ENCODE measurements around the gene PKP3.
A peak's percentile ranks its signal among the peaks of the same experiment; 100 is the strongest.

PKP3 gene

GRCh38 chr11:441418-442274 lies 47.6 kb downstream of the PKP3 start, which contains the start of gene ANO9:
Gene ANO9 (minus strand): TSS chr11:442011. CDS start chr11:441926, 85 bp downstream.
- Mint-ChIP-seq H3K27ac (peak within 1 kb of the TSS; percentile 26), H3K4me1 (ENCODE audit: low read depth) (peaks cover 34% of the 10 kb centered on the region), H3K9me3 (no peaks in the 10 kb centered on the region), H3K4me3 (peak within 1 kb of the TSS; percentile 76), H3K27me3 (no peaks in the 10 kb centered on the region), H3K36me3 (ENCODE audit: low read depth) (no peaks in the 10 kb centered on the region)
- DNase-seq = peak; percentile 77

GRCh38 chr11:442611-443081 lies 48.6 kb downstream of the PKP3 start:
- no peaks in the 10 kb centered on the region for H3K27me3 Mint-ChIP-seq
- H3K9me3 Mint-ChIP-seq = no peaks in the 10 kb centered on the region
- H3K4me1 Mint-ChIP-seq (ENCODE audit: low read depth) = peaks cover 29% of the 10 kb centered on the region
- DNase-seq = no peak
- no peaks in the 10 kb centered on the region for H3K36me3 Mint-ChIP-seq (ENCODE audit: low read depth)
- no peak overlapping the region for H3K4me3 Mint-ChIP-seq
- no peak overlapping the region for H3K27ac Mint-ChIP-seq

- Mint-ChIP-seq H3K4me1 (ENCODE audit: low read depth) (peaks cover 29% of the 10 kb centered on the region), H3K27me3 (no peaks in the 10 kb centered on the region), H3K9me3 (no peaks in the 10 kb centered on the region), H3K4me3 (no peak overlapping the region), H3K36me3 (ENCODE audit: low read depth) (peaks cover 2% of the 10 kb centered on the region), H3K27ac (no peak overlapping the region)
- no peak for DNase-seq
These were observed 49.7 kb downstream of the PKP3 start for GRCh38 chr11:443542-444199.

GRCh38 chr11:444396-445144 lies 50.6 kb downstream of the PKP3 start:
- peaks cover 2% of the 10 kb centered on the region for H3K36me3 Mint-ChIP-seq (ENCODE audit: low read depth)
- DNase-seq = no peak

GRCh38 chr11:445765-446588 lies 52.0 kb downstream of the PKP3 start:
- Mint-ChIP-seq H3K4me1 (ENCODE audit: low read depth) (peaks cover 23% of the 10 kb centered on the region), H3K4me3 (no peak overlapping the region), H3K27ac (no peak overlapping the region), H3K9me3 (no peaks in the 10 kb centered on the region), H3K36me3 (ENCODE audit: low read depth) (peaks cover 7% of the 10 kb centered on the region), H3K27me3 (no peaks in the 10 kb centered on the region)
- DNase-seq = no peak

More at GRCh38 chr11:444396-445144, 50.6 kb downstream of the PKP3 start:
- Mint-ChIP-seq H3K27me3 (no peaks in the 10 kb centered on the region), H3K9me3 (no peaks in the 10 kb centered on the region), H3K4me1 (ENCODE audit: low read depth) (peaks cover 31% of the 10 kb centered on the region), H3K4me3 (no peak overlapping the region), H3K27ac (no peak overlapping the region)

GRCh38 chr11:446891-447290 lies 52.9 kb downstream of the PKP3 start:
- Mint-ChIP-seq H3K9me3 (no peaks in the 10 kb centered on the region), H3K4me3 (no peak overlapping the region), H3K27ac (no peak overlapping the region), H3K27me3 (no peaks in the 10 kb centered on the region), H3K36me3 (ENCODE audit: low read depth) (peaks cover 16% of the 10 kb centered on the region), H3K4me1 (ENCODE audit: low read depth) (peaks cover 27% of the 10 kb centered on the region)
- DNase-seq = no peak

GRCh38 chr11:447923-448731 lies 54.1 kb downstream of the PKP3 start:
- Mint-ChIP-seq H3K4me3 (peak overlapping the region; percentile 91), H3K9me3 (no peaks in the 10 kb centered on the region), H3K27me3 (no peaks in the 10 kb centered on the region), H3K27ac (peak overlapping the region; percentile 98), H3K36me3 (ENCODE audit: low read depth) (peaks cover 24% of the 10 kb centered on the region), H3K4me1 (ENCODE audit: low read depth) (peaks cover 32% of the 10 kb centered on the region)
- DNase-seq = peak; percentile 98

- Mint-ChIP-seq H3K27ac (peak within 1 kb of the TSS; percentile 98), H3K4me3 (peak within 1 kb of the TSS; percentile 97), H3K9me3 (no peaks in the 10 kb centered on the region), H3K4me1 (ENCODE audit: low read depth) (peaks cover 38% of the 10 kb centered on the region), H3K27me3 (no peaks in the 10 kb centered on the region), H3K36me3 (ENCODE audit: low read depth) (peaks cover 42% of the 10 kb centered on the region)
- DNase-seq = peak; percentile 95
These were observed 56.1 kb downstream of the PKP3 start, which contains the start of gene PTDSS2 for GRCh38 chr11:449889-450808. Gene PTDSS2 (plus strand): TSS chr11:450279. CDS start chr11:450456, 177 bp downstream.

GRCh38 chr11:450809-451451 lies 56.9 kb downstream of the PKP3 start:
- H3K27me3 Mint-ChIP-seq = no peaks in the 10 kb centered on the region
- DNase-seq = peak; percentile 79
- peaks cover 48% of the 10 kb centered on the region for H3K36me3 Mint-ChIP-seq (ENCODE audit: low read depth)
- peak overlapping the region; percentile 97 for H3K4me3 Mint-ChIP-seq
- peaks cover 44% of the 10 kb centered on the region for H3K4me1 Mint-ChIP-seq (ENCODE audit: low read depth)
- peak overlapping the region; percentile 97 for H3K27ac Mint-ChIP-seq
- H3K9me3 Mint-ChIP-seq = no peaks in the 10 kb centered on the region

- no peak for DNase-seq
- Mint-ChIP-seq H3K27me3 (no peaks in the 10 kb centered on the region), H3K4me3 (peak overlapping the region; percentile 97), H3K9me3 (no peaks in the 10 kb centered on the region), H3K36me3 (ENCODE audit: low read depth) (peaks cover 56% of the 10 kb centered on the region), H3K4me1 (ENCODE audit: low read depth) (peaks cover 53% of the 10 kb centered on the region), H3K27ac (peak overlapping the region; percentile 97)
These were observed 57.7 kb downstream of the PKP3 start for GRCh38 chr11:451738-452137.

GRCh38 chr11:452203-452744 lies 58.3 kb downstream of the PKP3 start:
- Mint-ChIP-seq H3K27ac (peak overlapping the region; percentile 29), H3K27me3 (no peaks in the 10 kb centered on the region), H3K4me3 (peak overlapping the region; percentile 97), H3K9me3 (no peaks in the 10 kb centered on the region), H3K4me1 (ENCODE audit: low read depth) (peaks cover 58% of the 10 kb centered on the region), H3K36me3 (ENCODE audit: low read depth) (peaks cover 61% of the 10 kb centered on the region)
- DNase-seq = no peak
